B cell (primary cell): ENCODE data around the gene UBFD1. TPM values are rescaled to one million over a fixed set of nuclear protein-coding genes. Genes with fewer than 3 reads are reported as not detected.

Source experiments
- ATAC-seq: fragments of 200-7000 bp; cut with Tn5 transposase; one replicate; pipeline ENCODE4 v1.10.0; 2021; ENCODE audit warnings: low read depth, mild to moderate bottlenecking, moderate number of reproducible peaks, moderate library complexity
- CTCF ChIA-PET: fragments of 350-600 bp; sonication (Branson Sonifier 250); formaldehyde crosslinking; loops from one replicate; lab custom pipeline; 2021; ENCODE audit warnings: antibody characterized with exemption, inconsistent platforms; lab: Charles Lee
- POLR2A ChIA-PET: fragments of 350-600 bp; sonication (Branson Sonifier 250); formaldehyde crosslinking; loops from one replicate; lab custom pipeline; 2021; ENCODE audit warnings: antibody characterized with exemption; lab: Charles Lee
- DNase-seq: peaks from one replicate; pipeline ENCODE4 v3.0.0; 2013
- H2AFZ ChIP-seq: 2 replicates; pipeline ENCODE4 v1.6.1; 2012; ENCODE audit warnings: mild to moderate bottlenecking, low read depth, low read length; ENCODE audit not compliant: insufficient read depth, poor library complexity, severe bottlenecking
- H3K27ac ChIP-seq, 2 donors: 1 replicate in 1 of 2; 2 replicates in 1 of 2; pipeline ENCODE4 v1.5.1; 2012 to 2013; ENCODE audit warnings: low read length in 2 of 2, mild to moderate bottlenecking in 2 of 2, moderate library complexity in 1 of 2
- H3K27me3 ChIP-seq, 4 experiments: fragments of 200-600 bp in 1 of 4; sonication (generic) in 1 of 4; replicated peaks in 1 of 4; 1 replicate in 2 of 4; 2 replicates in 2 of 4; pipeline versions ENCODE4 v1.6.1 to v1.7.0; 2013 to 2016; ENCODE audit warnings: low read length in 3 of 4, mild to moderate bottlenecking in 2 of 4, mixed read lengths in 1 of 4, moderate library complexity in 1 of 4; ENCODE audit not compliant: insufficient read depth in 4 of 4, control insufficient read depth in 3 of 4; ENCODE audit errors: control extremely low read depth in 1 of 4
- H3K36me3 ChIP-seq, 2 experiments: replicated peaks in 1 of 2; 1 replicate in 1 of 2; 2 replicates in 1 of 2; pipeline versions ENCODE4 v1.6.1 to v1.7.1; 2013; ENCODE audit warnings: low read length in 1 of 2; ENCODE audit not compliant: insufficient read depth in 2 of 2, control insufficient read depth in 1 of 2; ENCODE audit errors: control extremely low read depth in 1 of 2, extremely low read depth in 1 of 2
- H3K4me1 ChIP-seq, 2 donors: fragments of 200-600 bp in 1 of 2; sonication (generic) in 1 of 2; 1 replicate in 1 of 2; 2 replicates in 1 of 2; pipeline versions ENCODE4 v1.5.1 to v1.6.1; 2013 to 2017; ENCODE audit warnings: low read length in 2 of 2; ENCODE audit not compliant: control insufficient read depth in 2 of 2, insufficient read depth in 2 of 2
- H3K4me2 ChIP-seq: replicated peaks from 2 replicates; pipeline ENCODE3; 2012; ENCODE audit warnings: mild to moderate bottlenecking, low read depth, low read length; ENCODE audit not compliant: poor library complexity, severe bottlenecking
- H3K4me3 ChIP-seq, 5 experiments: fragments of 200-600 bp in 1 of 5; sonication (generic) in 1 of 5; 1 replicate in 3 of 5; 2 replicates in 2 of 5; pipeline versions ENCODE4 v1.5.1 to v1.7.0; 2011 to 2016; ENCODE audit warnings: low read length in 4 of 5, mild to moderate bottlenecking in 4 of 5, low read depth in 2 of 5, control low read depth in 1 of 5, moderate library complexity in 1 of 5; ENCODE audit not compliant: insufficient read depth in 1 of 5; ENCODE audit errors: control extremely low read depth in 1 of 5, extremely low read depth in 1 of 5
- H3K79me2 ChIP-seq: fragments of 200-600 bp; sonication (generic); one replicate; pipeline ENCODE4 v1.6.0; 2016; ENCODE audit warnings: low read length; ENCODE audit not compliant: control insufficient read depth, insufficient read depth
- H3K9ac ChIP-seq: fragments of 200-600 bp; sonication (generic); 2 replicates; pipeline ENCODE4 v1.6.1; 2017; ENCODE audit warnings: mild to moderate bottlenecking, low read length, moderate library complexity
- H3K9me3 ChIP-seq, 3 donors: one replicate each; pipeline versions ENCODE4 v1.6.1 to v1.7.1; 2013; ENCODE audit warnings: low read length in 2 of 3; ENCODE audit not compliant: control insufficient read depth in 2 of 3, insufficient read depth in 1 of 3; ENCODE audit errors: control extremely low read depth in 1 of 3
- H4K20me1 ChIP-seq: 2 replicates; pipeline ENCODE4 v1.6.0; 2012; ENCODE audit warnings: mild to moderate bottlenecking, low read length; ENCODE audit not compliant: insufficient read depth, control insufficient read depth, poor library complexity, severe bottlenecking
- H3K27ac Mint-ChIP-seq: one replicate; pipeline ENCODE4 v1.8.0; 2021; ENCODE audit warnings: mixed read lengths
- H3K27me3 Mint-ChIP-seq: one replicate; pipeline ENCODE4 v1.8.0; 2021; ENCODE audit warnings: mixed read lengths
- H3K4me1 Mint-ChIP-seq: one replicate; pipeline ENCODE4 v1.8.0; 2021; ENCODE audit warnings: mixed read lengths
- H3K4me3 Mint-ChIP-seq: one replicate; pipeline ENCODE4 v1.8.0; 2021; ENCODE audit warnings: mixed read lengths
- H3K9me3 Mint-ChIP-seq: one replicate; pipeline ENCODE4 v1.8.0; 2022; ENCODE audit warnings: mixed read lengths; ENCODE audit not compliant: insufficient read depth
- EZH2 ChIP-seq: IDR thresholded peaks from 2 replicates; pipeline ENCODE4 v1.6.1; 2012; ENCODE audit warnings: borderline replicate concordance, low read depth, mild to moderate bottlenecking, moderate library complexity, low read length; ENCODE audit not compliant: insufficient read depth, poor library complexity, severe bottlenecking
- WGBS: methylation state at CpG from one replicate; pipeline ENCODE4 v1.1.5; 2013; ENCODE audit warnings: missing lambda C conversion rate; ENCODE audit not compliant: insufficient coverage; 5-methylcytosine and 5-hydroxymethylcytosine counted together
- intact Hi-C: fragments of 100-400 bp; cut with micrococcal nuclease; formaldehyde crosslinking; loops from one replicate; pipeline ENCODE4 v1.10.0; 2022
- polyA plus RNA-seq: library from polyadenylated mRNA; depleted of rRNA; stranded (reverse); fragments of >200 nt; gene quantifications from 2 replicates; pipeline ENCODE4 v1.2.3, GENCODE V29; 2012
- total RNA-seq, 2 donors: library from RNA; stranded (reverse); fragments of 120-200 nt in 1 of 2; gene quantifications; 1 replicate in 1 of 2; 2 replicates in 1 of 2; pipeline versions ENCODE4 v1.2.3 to v1.2.4, GENCODE V29; 2013 to 2022
- TF ChIP-seq, protein P1 (sequence below): fragments of 200-600 bp; IDR thresholded peaks from one replicate; pipeline ENCODE4 v1.8.0; 2022; ENCODE audit warnings: antibody characterized with exemption, mild to moderate bottlenecking

The UBFD1 gene
- total and polyA plus RNA-seq, 2 donors (not counting 1 experiment from before 2014, with no cell fraction given): 12.8 to 49.2 TPM

DNA sequence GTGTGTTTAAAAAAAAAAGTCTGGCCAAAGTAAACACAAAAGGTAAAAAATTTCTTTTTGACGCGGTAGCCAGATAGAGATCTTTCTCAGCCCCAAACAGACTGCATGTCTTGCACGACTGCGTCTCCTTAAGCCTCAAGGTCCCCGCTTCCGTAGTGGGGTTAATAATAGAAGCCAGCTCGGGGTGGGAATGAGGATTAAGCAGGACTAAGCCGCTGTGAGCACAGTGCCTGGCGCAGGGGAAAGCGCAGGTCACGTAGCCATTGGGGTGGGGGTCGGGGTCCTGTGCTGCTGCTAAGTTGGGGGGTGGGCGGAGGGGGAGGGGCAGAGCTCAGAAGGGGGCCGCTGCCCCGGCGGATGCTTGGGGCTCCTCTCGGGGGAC, 47.8 kb upstream of the UBFD1 start:
- Histone ChIP-seq H3K4me3 (peak overlapping the region; percentile 75 to 95 (median 91)), H3K9ac (peak overlapping the region; percentile 86), H3K36me3 (peaks cover 0 to 8% of the 10 kb centered on the region in 2 experiments), H3K27me3 (no peaks in the 10 kb centered on the region), H3K9me3 (no peaks in the 10 kb centered on the region), H3K79me2 (peaks cover 67% of the 10 kb centered on the region), H4K20me1 (peaks cover 41% of the 10 kb centered on the region), H2AFZ (peak overlapping the region; percentile 86), H3K4me2 (peak overlapping the region; percentile 92), H3K4me1 (peaks cover 35 to 54% of the 10 kb centered on the region in 2 donors), H3K27ac (peak overlapping the region; percentile 86 to 91)
- peak overlapping the region; percentile 94 for H3K4me3 Mint-ChIP-seq
- H3K27ac Mint-ChIP-seq: peak overlapping the region; percentile 90
- no peaks in the 10 kb centered on the region for H3K27me3 Mint-ChIP-seq
- H3K9me3 Mint-ChIP-seq: no peaks in the 10 kb centered on the region
- ChIA-PET CTCF (interaction anchor here (1.2 to 3.9 kb wide), 4 partner anchors 12 to 75 kb away, joined by 3 to 19 read pairs (median 10); partner anchors contain the start of genes EARS2 and UBFD1), POLR2A (interaction anchor here (0.7 to 4.9 kb wide), 6 partner anchors 8 to 48 kb away, joined by 3 to 39 read pairs (median 5); partner anchors contain the start of genes EARS2 and UBFD1)
- 0% methylated on average over 13 of the region's 17 CpGs for WGBS
- peak; percentile 58 for DNase-seq
- TF ChIP-seq, protein P1, sequence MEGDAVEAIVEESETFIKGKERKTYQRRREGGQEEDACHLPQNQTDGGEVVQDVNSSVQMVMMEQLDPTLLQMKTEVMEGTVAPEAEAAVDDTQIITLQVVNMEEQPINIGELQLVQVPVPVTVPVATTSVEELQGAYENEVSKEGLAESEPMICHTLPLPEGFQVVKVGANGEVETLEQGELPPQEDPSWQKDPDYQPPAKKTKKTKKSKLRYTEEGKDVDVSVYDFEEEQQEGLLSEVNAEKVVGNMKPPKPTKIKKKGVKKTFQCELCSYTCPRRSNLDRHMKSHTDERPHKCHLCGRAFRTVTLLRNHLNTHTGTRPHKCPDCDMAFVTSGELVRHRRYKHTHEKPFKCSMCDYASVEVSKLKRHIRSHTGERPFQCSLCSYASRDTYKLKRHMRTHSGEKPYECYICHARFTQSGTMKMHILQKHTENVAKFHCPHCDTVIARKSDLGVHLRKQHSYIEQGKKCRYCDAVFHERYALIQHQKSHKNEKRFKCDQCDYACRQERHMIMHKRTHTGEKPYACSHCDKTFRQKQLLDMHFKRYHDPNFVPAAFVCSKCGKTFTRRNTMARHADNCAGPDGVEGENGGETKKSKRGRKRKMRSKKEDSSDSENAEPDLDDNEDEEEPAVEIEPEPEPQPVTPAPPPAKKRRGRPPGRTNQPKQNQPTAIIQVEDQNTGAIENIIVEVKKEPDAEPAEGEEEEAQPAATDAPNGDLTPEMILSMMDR: no peak
- no peak for TF ChIP-seq EZH2
- intact Hi-C loops: loop anchor here (1.0 to 2.0 kb wide), 3 partner anchors 9 to 87 kb away; partner anchors contain the start of genes EARS2, NDUFAB1 and UBFD1
- peaks cover 57% of the 10 kb centered on the region for H3K4me1 Mint-ChIP-seq
- peak; percentile 2 for ATAC-seq
